CD4-positive, alpha-beta T cell treated with Interleukin-17A for 4 hours (primary cell): ENCODE data around the gene ALCAM.
"Not testable (repeated sequence)": the region's sequence is repeated elsewhere in the genome, so short reads cannot be mapped to it uniquely, and the experiment has no call there.

Experiments
- DNase-seq: peaks from one replicate; pipeline ENCODE4 v3.0.0-alpha.2; 2020; ENCODE audit warnings: mixed read lengths

ALCAM gene

DNA sequence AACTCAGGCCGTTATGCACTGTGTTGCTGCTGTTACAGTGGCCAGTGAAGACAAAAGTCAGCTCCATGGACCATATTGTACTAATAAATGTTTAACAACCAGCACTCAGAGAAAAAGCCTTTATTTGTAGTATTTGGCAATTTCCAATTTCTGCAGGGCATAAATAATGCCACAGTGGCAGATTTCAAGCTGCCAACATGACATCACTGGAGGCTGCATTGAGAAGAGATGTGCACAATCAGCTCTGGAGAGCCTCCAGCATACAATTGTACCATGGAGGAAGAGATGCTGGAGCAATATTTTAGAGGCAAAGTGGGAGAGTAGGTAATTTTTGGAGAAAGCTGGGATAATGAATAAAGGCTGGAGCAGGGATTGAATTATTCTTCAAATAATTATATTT lies 9.7 kb upstream of the ALCAM start:
- no peak for DNase-seq

DNA sequence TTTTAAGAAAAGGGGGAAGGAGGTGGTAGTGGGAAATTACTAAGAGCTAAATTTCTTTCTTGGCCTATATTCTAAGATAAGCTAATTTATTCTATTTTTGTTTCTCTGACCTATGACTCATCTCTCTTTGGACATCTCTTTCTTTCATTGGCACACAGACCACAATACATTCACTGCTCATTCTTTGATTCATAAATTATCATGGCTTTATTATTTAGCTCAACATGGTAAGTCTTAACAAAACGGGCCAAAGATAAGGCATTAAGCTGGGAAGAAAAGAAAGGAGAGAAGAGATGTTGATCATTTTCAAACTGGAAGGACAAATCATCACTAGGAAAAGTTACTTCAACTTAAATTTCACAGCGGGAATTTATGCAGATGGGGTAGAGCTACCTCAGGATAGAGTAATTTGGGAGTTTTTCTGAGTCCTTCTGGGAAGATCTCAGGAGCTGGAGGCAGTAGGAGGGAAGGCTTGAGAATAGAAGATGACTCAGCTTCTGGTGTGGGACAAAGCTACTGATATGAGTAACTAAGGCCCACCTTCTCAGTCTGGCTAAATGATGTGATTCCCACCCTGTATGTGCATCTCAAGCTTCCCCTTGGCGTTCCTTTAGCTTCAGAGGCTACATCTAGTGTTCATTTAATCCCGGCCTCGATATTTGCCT lies 7.5 kb upstream of the ALCAM start:
- DNase-seq = no peak

DNA sequence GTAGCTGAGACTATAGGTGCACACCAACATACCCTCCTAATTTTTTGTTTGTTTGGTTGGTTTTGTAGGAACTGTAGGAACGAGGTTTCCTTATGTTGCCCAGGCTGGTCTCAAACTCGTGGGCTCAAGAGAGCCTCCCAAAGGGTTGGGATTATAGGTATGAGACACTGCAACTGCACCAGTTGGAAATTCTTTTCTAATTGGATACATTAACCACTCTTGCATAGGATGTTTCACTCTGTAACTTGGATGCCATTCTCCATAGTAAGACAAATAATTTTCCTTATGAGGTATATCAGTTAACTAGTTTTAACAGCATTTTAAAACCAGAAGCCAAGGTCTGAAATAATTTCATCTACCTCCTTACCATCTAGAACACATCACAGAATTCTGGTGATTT lies 6.7 kb upstream of the ALCAM start:
- DNase-seq = no peak

DNA sequence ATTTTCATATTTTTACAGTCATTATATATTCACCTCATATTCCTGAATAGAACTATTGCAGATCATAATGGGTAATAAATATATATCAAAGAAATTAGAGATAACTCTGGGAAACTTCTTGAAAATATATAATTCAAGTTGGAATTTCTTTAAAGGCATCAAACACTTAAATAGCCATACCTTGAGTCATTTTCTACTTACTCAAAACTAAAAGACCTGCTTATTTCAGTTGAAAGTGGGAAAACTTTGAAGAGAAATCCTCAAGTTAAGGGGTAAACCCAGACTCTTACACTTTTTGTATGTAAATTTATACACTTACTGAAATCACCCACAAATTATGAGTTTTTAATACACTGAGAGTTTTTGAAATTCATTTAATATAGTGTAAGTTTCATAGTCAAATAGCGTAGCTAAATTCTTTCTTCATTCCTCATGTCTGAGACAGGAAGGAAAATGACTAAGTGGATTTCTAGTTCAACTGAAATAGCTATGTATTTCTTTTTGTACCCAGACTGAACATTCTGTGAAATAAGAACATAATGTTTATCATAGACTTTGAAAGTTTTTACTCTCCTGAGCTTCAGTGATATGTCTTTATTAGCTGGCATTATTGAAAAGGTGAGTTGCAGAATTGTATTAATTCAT lies 4.6 kb upstream of the ALCAM start:
- DNase-seq = no peak

DNA sequence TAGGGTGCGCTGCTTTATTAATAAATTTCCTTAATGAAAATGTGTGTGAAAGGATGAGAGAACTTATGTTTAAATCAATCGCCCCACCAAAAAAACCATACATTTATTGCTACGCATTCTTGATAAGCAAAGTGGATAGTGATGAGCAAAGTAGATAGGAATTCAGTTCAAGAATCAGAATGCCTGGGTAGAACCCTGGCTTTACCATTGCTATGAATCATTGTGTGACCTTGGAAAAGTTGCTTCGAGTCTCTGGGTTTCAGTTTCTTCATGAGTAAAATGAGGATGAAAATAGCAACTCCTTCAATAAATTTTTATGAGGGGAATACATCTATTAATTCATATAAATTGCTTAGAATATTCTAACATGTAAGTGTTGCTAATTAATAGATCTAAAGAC lies 2.6 kb upstream of the ALCAM start:
- DNase-seq = no peak

DNA sequence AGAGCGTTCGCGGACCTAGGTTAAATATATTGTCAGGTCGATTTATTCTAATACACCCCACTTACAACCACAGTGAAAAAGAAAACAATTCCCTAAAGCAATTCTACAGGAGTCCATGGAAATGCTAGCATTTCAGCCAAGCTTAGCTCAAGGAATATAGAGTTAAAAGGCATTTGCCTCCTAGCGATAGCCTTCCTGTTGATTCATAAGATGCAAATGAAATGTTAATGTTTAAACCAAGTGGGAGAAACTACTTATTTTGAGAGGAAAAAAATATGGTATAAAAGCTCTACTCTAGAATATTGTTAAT lies 1.7 kb upstream of the ALCAM start:
- DNase-seq = no peak

DNA sequence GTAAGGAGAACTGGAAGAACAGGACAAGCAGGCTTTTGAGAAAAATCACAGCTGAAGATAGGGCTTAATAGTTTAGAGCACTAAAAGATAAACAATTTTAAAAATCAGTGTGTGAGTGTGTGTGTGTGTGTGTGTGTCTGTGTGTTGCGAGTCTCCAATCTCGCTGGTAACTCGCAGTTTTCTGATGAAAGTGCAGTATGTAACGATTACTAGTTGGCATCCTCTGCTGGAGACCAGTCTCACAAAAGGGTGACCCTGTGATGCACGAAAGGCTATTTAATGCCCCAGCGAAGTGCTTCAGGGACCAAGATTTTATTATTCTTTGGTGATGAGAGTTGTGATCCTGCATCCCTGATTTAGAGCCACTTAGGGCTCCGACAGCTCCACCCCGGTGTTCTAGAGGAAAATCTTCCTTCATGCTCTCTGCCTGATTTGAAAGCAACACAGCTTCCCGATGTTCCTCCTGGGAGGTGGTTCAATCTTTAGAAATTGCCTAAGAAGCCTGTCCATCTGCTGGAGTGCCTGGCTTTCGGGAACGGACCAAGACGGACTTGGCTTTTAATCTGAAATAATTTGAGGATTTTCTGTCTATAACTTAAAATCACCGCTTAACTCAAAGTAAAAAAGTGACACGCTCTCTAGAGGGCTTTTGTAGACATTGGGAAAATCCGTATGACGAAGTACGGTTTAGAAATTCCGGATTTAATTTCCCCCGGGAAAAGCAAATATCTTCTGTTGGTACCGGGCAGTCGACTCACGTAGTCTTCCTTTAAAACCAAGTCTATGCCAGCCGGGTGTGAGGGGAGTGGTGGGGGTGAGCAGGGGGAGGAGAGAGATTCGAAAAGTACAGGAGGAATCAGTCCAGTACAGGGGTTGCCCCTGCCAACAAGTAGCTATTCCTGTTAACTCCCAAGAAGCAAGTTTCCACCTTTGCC lies 1.1 kb upstream of the ALCAM start:
- DNase-seq = no peak

DNA sequence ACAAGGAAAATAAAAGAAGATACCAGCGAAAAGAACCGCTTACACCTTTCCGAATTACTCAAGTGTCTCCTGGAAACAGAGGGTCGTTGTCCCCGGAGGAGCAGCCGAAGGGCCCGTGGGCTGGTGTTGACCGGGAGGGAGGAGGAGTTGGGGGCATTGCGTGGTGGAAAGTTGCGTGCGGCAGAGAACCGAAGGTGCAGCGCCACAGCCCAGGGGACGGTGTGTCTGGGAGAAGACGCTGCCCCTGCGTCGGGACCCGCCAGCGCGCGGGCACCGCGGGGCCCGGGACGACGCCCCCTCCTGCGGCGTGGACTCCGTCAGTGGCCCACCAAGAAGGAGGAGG lies 325 bp downstream of the ALCAM start:
- peak; percentile 34 for DNase-seq

DNA sequence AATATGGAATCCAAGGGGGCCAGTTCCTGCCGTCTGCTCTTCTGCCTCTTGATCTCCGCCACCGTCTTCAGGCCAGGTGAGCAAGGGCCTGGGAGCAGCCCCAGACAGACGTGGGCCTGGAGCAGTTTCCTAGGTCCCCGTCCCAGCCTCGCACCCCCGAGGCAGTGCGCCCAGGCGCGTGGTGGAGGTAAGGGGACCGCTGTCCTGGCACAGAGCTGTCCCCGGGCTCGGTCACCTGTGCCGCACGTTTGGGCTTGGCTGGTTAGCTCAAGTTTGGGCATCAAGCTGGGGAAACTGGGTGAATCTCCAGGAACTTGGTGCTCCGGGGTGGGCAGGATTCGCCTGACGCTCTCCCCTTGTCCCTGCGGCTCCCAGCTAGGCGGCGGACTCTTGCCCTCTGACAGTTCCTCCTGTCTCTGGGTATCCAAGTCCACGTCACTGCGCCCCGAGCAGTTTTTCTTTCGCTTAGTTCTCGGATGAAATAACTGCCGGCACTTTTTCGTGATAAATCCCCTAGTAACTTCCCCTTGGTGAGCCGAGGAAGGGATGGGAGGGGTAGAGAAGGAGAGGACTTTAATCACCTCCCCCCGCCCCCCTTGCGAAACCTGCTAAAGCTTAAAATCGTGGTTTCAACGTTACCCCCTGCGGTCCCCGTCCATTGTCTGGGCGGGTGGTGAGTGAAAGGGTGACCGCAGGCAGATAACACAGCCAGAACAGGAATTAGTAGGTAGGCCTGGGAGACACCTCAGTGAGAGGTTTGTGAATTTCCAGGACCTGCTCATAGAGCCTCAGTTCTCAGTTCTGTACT lies 901 bp downstream of the ALCAM start:
- DNase-seq = peak; percentile 45

DNA sequence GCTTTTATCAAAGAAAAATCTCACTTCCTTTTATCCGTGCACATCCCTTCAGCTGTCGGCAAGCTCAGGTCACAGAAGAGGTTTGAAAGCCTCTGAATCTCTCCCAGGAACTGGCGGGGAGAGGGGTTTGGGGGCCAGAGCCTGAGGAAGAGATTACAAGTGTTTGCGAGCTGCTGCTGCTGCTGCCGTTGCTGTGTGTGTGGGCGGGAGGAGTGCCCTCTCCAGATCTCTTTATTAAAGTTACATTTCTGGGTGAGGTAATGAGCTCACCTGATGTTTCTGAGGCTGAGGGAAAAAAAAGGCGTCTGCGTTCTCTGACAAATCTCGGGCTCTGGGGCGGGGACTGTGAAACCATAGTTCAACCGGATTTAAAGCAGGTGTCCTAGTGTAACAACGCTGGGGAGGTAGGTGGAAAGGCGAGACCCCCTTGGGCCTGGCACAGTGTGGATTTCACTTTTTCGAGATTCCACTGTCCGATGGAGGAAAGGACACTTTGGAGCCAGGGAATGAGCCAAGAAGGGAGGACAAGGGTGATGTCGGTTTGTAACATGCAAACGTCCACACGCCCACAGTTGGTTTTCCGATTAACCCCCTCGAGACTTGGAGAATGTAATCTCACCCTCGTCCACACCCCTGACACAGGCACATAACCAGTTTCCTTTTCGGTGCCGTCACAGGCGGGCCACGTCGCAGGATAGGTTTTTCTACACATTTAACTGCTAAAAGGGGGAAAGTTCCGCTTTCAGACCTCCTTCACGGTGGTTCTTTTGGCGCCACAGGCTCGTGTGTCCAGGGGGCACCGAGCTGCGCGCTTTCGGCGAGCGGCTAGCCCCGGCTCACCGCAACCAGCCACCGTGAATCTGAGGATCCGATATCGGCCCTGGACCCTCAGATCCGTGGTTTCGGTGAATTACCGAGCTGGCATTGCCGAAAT lies 2.1 kb downstream of the ALCAM start:
- peak; percentile 78 for DNase-seq

DNA sequence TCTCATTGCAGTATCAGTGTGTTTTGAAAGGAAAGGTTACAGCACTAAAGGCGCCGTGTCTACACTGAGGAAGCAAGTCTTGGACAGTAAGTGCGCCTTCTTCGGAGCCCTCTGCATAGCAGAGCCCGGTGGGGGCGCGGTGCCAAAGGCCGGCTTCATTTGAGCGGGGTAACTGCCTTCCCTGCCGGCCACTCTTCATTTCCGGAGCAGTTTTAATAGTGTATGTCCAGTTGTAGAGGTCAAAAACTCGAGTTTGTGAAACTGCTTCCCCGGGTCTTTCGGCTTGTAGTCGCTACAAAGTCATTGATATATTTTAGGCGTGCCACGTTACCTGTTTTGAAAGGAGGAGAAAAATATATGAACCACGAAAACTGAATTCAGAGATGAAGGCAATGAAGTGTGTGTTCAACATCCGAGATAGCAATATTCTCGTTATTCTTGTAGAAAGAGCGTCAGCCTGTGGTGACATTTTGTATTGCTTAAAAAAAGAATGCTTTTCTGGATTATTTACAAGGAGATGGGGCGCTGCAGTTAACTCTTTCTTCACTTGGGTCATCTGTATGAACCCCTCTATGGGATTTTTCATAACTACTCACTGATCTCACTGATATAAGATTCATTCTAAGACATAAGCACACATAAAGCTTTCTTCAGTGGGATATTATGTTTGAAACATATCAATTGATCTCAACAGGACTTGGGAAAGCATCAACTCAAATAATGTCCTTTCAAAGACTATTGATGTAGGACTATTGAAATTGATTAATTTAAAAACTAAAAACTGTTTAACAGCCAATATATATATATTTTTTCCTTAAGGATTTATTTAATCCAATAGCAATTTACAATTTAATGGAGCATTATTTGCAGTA lies 3.0 kb downstream of the ALCAM start:
- DNase-seq = peak; percentile 50

DNA sequence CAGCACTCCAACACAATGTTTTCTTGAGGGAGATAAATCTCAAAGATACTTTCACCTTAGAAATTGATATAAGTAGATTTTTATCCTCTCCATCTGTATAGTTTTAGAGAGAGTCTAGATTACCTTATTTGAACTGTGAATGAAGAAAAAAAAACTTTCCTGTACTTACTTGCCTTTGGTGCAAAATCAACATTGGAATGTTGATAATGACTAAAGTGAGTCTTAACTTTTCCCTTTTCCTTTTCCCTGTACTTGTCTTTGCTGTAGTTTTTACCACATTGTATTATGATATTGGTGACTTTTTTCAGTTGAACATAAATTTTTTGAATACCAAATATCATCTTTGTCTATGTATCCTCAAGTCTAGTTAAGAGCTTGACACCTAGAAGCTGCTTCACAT lies 6.7 kb downstream of the ALCAM start:
- DNase-seq = no peak

DNA sequence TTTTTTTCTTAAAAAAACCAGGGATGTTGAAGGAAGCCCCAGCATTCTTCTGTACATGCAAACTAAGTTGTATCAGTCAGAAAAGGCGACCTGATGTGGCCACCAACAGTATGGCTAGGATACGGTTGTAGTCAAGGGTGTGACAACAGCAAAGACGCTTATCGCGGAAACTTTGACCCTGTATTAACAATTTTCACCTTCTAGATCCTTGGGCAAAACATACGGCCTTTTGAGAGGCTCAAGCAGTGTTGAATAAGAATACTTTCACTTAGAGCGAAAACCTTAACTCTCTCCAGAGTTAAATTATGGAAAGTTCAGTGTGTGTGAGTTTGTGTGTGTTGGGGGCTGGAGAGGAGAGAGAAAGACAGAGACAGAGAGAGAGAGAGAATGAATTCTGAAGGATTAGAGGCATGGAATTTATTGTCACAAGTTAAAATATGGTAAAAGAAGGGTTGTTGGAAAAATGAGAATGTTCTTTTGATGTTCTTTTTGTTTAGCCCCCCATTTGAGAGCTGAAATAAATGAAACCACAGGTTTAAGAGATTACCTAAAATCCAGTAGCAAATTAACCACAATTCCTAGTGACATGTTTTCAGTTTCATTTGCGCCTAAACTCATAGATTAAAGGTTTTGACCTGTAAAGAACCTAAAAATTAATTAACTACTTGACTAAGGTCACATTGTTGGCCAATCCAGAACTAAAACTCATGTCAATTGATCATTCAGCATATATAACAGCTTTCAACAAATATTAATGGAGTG lies 9.2 kb downstream of the ALCAM start:
- DNase-seq = no peak

DNA sequence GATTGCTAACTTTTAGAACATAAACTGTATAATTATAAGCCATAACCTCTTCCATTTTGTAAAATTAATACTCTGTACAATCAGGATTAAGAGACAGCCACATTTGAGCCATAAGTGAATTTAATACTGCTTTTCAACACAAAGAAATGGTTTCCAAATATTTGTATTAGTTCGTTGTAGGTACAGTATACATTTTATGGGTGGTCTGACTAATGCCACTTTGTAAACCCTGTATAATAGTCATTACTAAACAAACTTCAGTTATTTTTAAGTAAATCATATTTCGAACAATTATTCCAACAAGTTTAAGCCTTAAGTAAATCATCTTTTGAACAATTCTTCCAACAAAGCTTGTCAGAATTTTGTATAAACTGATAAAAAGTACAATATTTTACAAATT lies 11.0 kb downstream of the ALCAM start:
- no peak for DNase-seq

DNA sequence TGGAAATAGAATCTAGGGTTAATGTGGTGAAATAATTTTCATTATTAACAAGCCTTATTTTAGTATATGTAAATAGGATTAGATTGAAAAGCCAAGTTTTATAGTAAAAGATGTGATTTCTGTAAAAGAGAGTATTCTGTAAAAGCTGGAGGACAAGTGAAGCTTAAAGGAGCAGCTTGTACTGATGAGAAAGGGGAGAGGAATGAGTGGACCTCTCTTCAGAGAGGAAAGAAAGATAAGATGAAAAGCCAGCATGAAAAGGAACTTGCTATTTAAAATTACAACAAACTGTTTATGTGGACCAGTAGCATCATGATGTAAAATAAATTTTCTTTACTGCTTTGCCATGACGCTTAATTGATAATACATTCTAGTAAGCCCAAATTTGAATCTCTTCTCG lies 18.5 kb downstream of the ALCAM start:
- DNase-seq = no peak

DNA sequence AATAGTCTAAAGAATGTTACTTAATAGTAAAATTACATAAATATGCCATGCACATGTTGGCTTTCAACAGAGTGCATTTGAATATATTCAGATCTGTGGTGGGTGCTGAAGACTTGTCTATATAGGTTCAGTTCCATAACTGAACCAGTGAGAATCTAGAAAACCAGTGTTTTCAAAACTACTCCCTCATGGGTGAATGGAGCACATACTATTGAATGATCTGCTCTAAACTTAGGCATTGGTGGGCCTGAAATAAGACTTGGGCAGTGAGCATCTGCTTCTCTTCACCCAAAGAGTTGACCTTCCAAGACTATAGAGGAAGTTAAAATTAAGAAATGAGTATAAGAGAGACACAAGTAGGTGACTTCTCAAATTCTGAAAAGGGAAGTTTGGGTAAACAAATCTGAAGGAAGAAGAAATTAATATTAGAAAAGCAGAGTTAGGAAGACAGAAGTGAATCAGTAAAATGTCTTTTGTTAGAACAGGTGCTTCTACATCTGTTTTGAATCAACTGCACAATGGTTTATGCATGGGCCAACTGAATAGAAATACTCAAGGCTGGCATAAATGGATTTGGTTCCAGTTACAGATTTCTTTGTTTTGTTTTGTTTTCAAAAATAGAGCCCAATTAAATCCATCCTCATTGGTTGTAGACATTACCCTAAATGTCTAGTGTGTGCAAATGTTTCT lies 19.3 kb downstream of the ALCAM start:
- no peak for DNase-seq

DNA sequence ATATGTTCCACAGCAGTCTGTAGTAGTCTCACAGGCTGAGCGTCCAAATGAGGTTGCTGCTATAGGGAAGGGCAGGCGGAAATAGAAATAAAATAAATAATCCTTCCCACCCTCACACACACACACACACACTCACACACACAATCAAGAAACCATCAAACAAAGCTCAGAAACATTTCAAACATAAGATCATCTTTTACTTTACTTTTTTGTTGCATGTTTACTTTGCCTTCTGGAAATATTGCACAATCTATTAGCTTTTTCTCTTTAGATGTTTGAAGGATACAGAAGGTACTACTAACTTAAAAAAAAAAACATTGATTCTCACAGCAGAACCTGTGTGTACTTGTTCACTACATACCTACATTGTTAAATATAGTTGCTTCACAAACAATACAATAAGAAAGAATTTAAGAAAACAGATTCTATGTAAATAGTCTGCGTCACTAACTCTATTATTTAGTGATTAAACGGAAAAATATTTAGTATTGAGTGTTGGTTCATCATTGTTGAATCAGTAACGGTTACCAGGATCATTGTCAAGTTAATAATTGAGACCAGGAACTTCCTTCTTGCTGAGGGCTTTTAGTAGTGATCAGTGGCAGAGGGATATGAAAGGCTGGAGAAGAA lies 20.5 kb downstream of the ALCAM start:
- DNase-seq = no peak

DNA sequence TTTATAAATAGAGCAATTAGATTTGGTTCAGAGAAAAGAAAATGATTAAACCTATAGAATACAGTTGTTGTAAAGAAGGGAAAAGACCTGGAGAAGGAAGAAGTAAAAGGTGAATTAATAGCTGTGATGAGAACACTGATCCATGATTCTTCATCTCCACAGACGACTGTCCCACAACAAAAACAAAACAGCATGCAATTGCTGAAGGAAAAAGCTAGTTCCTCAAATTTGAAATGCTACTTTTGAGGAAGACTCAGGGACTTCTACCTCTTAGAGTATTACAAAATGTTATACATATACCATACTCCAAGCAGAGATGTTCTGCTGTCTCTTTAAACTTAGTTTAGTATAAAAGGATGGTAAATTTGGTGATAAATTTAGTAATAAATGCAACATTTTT lies 21.5 kb downstream of the ALCAM start:
- no peak for DNase-seq

DNA sequence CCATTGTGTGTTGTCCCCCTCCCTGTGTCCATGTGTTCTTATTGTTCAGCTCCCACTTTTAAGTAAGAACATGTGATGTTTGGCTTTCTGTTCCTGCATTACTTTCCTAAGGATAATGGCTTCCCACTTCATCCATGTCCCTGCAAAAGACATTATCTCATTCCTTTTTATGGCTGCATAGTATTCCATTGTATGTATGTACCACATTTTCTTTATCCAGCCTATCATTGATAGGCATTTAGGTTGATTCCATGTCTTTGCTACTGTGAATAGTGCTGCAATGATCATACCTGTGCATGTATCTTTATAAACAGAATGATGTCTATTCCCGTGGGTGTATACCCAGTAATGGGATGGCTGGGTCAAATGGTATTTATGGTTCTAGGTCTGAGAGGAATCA lies 23.1 kb downstream of the ALCAM start:
- DNase-seq = not testable (repeated sequence)
